ENCODE measurements around the gene SLC25A24. TPM values are rescaled to one million over a fixed set of nuclear protein-coding genes. Genes with fewer than 3 reads are reported as not detected.

The SLC25A24 gene
- polyA plus RNA-seq, 6 donors from 2014 or later: 21.5 to 25.9 (median 24.0) TPM

DNA sequence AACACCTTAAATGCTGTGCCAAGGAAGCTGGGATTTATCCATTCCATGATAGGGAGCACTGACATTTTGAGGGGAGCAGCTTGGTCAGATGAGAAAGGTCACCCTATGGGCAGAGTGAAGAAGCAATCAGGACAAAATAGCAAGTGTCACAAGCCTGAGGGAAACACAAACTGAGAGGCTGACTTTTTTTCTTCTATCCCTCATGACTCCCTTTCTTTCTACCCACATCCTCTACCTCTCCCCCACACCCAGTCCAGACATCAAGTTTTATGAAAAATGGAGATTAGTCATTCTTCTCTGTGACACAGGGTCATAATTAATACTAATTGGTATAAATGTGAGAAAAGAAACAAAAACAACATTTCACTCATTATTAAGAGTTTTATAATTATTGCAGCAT, 103.1 kb downstream of the SLC25A24 start:
- ATAC-seq (ENCODE audit: low read depth in 2 of 2): no peak
- DNase-seq: no peak
- Mint-ChIP-seq H3K36me3 (peaks cover 0 to 6% of the 10 kb centered on the region in 2 donors), H3K4me1 (no peaks in the 10 kb centered on the region), H3K27ac (peak overlapping the region in 2 of 6 donors; percentile 12 to 15), H3K9me3 (no peaks in the 10 kb centered on the region), H3K4me3 (no peak overlapping the region), H3K27me3 (peaks cover 0 to 9% (median 0%) of the 10 kb centered on the region in 3 donors)

DNA sequence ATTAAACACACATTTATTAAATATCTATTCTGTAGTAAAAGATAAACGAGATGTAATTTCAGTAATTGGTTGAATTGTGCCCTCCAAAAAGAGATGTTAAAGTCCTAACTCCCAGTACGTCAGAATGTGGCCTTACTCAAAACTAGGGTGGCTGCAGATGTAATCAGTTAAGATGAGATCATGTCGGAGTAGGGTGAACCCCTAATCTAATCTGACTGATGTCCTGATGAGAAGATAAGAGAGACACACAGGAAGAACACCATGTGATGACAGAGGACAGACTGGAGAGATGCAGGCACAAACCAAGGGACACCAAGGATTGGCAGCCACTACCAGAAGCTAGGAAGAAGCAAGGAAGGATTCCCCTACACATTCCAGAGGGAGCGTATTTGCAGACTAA, 104.1 kb downstream of the SLC25A24 start:
- Mint-ChIP-seq H3K27ac (no peak overlapping the region), H3K4me3 (no peak overlapping the region), H3K36me3 (peaks cover 0 to 10% of the 10 kb centered on the region in 2 donors), H3K27me3 (peaks cover 0 to 9% (median 0%) of the 10 kb centered on the region in 3 donors), H3K4me1 (no peaks in the 10 kb centered on the region), H3K9me3 (no peaks in the 10 kb centered on the region)
- ATAC-seq (ENCODE audit: low read depth in 2 of 2) (no peak), DNase-seq (no peak)

- Mint-ChIP-seq H3K4me3 (no peak overlapping the region), H3K9me3 (no peaks in the 10 kb centered on the region), H3K27me3 (peaks cover 0 to 9% (median 0%) of the 10 kb centered on the region in 3 donors), H3K4me1 (peaks cover 0 to 5% (median 0%) of the 10 kb centered on the region in 3 donors), H3K27ac (no peak overlapping the region), H3K36me3 (peaks cover 0 to 10% of the 10 kb centered on the region in 2 donors)
- DNase-seq (no peak), ATAC-seq (ENCODE audit: low read depth in 2 of 2) (no peak)
These were observed 110.7 kb downstream of the SLC25A24 start for GRCh38 chr1:108089477-108089876.

DNA sequence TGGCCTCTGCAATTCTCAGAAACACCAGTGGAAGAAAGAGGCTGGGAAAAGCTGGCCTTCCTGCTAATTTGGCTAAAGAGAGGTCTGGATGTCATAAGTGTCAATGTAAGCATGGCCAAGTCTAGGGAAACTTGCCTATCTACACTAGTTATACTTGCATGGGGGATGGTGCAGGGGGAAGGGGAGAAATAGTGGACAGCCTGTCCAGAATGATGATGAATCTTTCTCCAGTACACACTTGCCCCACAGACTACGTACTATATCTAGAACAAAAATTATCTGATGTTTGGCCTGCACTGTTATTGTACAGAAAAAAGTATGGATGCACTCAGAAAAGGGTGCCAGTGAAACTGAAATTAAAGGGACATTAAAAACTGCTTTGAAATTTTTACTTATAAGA, 114.5 kb downstream of the SLC25A24 start:
- Mint-ChIP-seq H3K36me3 (no peaks in the 10 kb centered on the region), H3K27me3 (no peaks in the 10 kb centered on the region), H3K4me1 (peaks cover 16 to 22% (median 19%) of the 10 kb centered on the region in 3 donors), H3K4me3 (no peak overlapping the region), H3K9me3 (peaks cover 0 to 2% (median 0%) of the 10 kb centered on the region in 7 donors), H3K27ac (no peak overlapping the region)
- ATAC-seq (ENCODE audit: low read depth in 2 of 2): no peak
- DNase-seq: no peak

DNA sequence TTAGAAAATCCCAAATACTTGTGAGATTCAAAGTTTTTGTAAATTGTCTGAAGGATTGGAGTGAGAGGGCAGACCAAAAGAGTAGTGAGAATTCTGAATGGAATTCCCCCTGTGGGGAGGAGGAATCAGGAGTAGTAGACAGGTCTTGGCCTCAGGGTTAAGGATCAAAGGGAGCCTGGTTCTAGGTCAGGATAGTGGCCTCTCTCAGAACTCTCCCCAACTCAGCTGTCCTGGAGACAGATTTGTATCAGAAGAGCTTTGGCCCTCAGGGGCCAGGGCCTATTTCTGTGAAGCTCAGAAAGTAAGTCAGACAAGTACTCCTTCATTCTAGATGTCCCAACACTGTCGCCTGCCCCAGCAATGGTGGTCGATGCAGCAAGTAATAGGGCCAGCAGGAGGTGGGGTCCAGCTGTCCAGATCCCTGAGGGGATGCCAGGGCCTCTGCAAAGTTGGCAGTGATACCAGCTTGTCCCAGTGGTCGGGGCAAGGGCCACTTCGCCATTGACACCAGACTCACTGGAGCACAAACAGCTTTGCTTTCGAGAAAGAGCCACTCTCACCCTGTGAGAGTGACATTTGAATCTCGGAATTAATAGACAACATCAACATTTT, 115.2 kb downstream of the SLC25A24 start:
- ATAC-seq (ENCODE audit: low read depth in 2 of 2): no peak
- H3K4me1 Mint-ChIP-seq: peaks cover 22 to 27% (median 24%) of the 10 kb centered on the region in 3 donors
- no peaks in the 10 kb centered on the region for H3K36me3 Mint-ChIP-seq
- H3K4me3 Mint-ChIP-seq: no peak overlapping the region
- no peak for DNase-seq
- peaks cover 0 to 5% (median 0%) of the 10 kb centered on the region in 7 donors for H3K9me3 Mint-ChIP-seq
- no peaks in the 10 kb centered on the region for H3K27me3 Mint-ChIP-seq
- H3K27ac Mint-ChIP-seq: no peak overlapping the region

Other genes starting within 250 kb of the SLC25A24 start
- 10 to 100 TPM; 24.8 to 45.9 (median 33.6) TPM for gene VAV3, start 235.2 kb downstream of the SLC25A24 start, polyA plus RNA-seq (ENCODE audit: low read depth in 6 of 6)
- gene NBPF4, start 43.7 kb upstream of the SLC25A24 start, polyA plus RNA-seq (ENCODE audit: low read depth in 6 of 6): not detected
- not detected for gene NBPF6, start 250.0 kb upstream of the SLC25A24 start, polyA plus RNA-seq (ENCODE audit: low read depth in 6 of 6)

All from naive B cell (primary cell).